BJ (cell line): ENCODE data around the gene ZNF554. TPM values are rescaled to one million over a fixed set of nuclear protein-coding genes. Genes with fewer than 3 reads are reported as not detected.

Source experiments
- CTCF ChIA-PET: fragments of 350-600 bp; formaldehyde crosslinking; extraction: SDS; loops from one replicate; lab custom pipeline; 2021; ENCODE audit warnings: antibody characterized with exemption, inconsistent platforms; lab: Yijun Ruan, JAX
- POLR2A ChIA-PET: fragments of 300-600 bp; sonication (Branson Sonifier 250); formaldehyde crosslinking; extraction: SDS; loops from one replicate; lab custom pipeline; 2021; ENCODE audit warnings: antibody characterized with exemption; lab: Charles Lee
- DNase-seq: peaks from one replicate; pipeline ENCODE4 v3.0.0-alpha.2; 2011; ENCODE audit warnings: low read depth
- H3K27me3 ChIP-seq: 2 replicates; pipeline ENCODE4 v1.6.0; 2011; ENCODE audit warnings: low read length; ENCODE audit not compliant: control insufficient read depth, insufficient read depth
- H3K36me3 ChIP-seq: 2 replicates; pipeline ENCODE4 v1.5.1; 2011; ENCODE audit warnings: low read length; ENCODE audit not compliant: control insufficient read depth, insufficient read depth
- H3K4me3 ChIP-seq: 2 replicates; pipeline ENCODE4 v1.5.1; 2011; ENCODE audit warnings: low read depth, mild to moderate bottlenecking, control low read depth, low read length
- polyA plus RNA-seq: library from polyadenylated mRNA; depleted of rRNA; stranded (reverse); fragments of >200 nt; gene quantifications from 2 replicates; pipeline ENCODE4 v1.2.3, GENCODE V29; 2011
- TF ChIP-seq, protein P1 (sequence below): IDR thresholded peaks from 2 replicates; pipeline ENCODE4 v1.5.1; 2011; ENCODE audit warnings: low read depth, mild to moderate bottlenecking, control low read depth, inconsistent platforms, low read length, moderate library complexity; ENCODE audit not compliant: insufficient read depth

Gene ZNF554
- polyA plus RNA-seq, 1 experiment, result 2.1 TPM

DNA sequence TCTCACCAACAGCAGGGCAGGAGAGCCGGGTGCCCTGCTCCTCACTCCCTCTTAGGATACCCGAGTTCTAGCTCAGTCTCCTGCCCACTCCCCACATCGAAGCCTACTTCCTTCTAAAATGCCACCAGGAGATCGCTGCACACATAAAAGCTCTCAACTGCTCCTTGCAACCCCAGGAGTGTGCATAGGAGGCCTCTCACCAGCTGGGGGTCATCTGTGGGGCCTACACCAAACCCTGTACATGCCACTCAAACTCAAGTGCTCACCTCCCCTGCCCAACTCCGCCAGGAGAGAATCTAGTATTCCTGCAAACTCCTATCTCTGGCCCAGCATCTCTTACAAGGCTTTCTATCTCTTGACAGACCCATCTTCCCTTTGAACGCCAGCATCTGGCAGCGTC, 39.4 kb upstream of the ZNF554 start:
- DNase-seq, result no peak
- POLR2A ChIA-PET, result no interaction called here
- H3K4me3 ChIP-seq, result no peak overlapping the region
- no peaks in the 10 kb centered on the region for H3K27me3 ChIP-seq
- TF ChIP-seq, protein P1, sequence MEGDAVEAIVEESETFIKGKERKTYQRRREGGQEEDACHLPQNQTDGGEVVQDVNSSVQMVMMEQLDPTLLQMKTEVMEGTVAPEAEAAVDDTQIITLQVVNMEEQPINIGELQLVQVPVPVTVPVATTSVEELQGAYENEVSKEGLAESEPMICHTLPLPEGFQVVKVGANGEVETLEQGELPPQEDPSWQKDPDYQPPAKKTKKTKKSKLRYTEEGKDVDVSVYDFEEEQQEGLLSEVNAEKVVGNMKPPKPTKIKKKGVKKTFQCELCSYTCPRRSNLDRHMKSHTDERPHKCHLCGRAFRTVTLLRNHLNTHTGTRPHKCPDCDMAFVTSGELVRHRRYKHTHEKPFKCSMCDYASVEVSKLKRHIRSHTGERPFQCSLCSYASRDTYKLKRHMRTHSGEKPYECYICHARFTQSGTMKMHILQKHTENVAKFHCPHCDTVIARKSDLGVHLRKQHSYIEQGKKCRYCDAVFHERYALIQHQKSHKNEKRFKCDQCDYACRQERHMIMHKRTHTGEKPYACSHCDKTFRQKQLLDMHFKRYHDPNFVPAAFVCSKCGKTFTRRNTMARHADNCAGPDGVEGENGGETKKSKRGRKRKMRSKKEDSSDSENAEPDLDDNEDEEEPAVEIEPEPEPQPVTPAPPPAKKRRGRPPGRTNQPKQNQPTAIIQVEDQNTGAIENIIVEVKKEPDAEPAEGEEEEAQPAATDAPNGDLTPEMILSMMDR, result no peak
- CTCF ChIA-PET, result interaction anchor here (2.1 kb wide), 1 partner anchor 132 kb away, joined by 10 read pairs; no protein-coding TSS in a partner anchor
- H3K36me3 ChIP-seq, result 0 out of 2 replicates have a peak, but pooled peaks cover 1% of the 10 kb centered on the region

DNA sequence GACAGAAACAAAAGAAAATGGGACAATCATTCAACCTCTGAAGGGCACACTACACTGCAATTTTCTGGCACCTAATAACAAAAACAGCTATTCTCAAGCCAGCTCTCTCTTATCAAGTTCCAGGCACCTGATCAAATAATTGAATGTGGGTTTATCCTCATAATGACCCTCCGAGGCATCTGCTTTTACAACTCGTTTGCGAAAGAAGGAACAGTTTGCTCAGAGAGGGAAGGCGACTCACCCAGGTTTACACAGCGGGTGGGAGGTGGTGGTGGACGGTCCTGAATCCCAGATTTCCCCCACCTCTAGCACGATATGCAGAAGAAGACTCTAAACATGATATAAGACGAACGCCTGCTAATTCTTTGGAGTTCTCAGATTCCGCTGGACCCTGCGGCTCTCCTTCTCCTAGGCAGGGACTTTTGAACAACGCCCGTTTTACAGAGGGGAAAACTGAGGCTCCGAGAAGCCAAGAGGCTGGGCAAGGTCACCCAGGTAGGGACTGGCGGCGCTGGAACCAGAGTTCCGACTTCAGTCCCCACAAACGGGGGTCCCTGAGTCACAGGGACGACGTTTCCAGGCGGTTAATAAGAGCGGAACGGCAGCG, 37.2 kb upstream of the ZNF554 start:
- TF ChIP-seq, protein P1, result no peak
- ChIA-PET POLR2A (no interaction called here), CTCF (interaction anchor here (1.1 to 1.2 kb wide), 2 partner anchors 33 to 39 kb away, joined by 3 read pairs; no protein-coding TSS in a partner anchor)
- Histone ChIP-seq H3K4me3 (peak overlapping the region; percentile 94), H3K36me3 (0 out of 2 replicates have a peak, but pooled peaks cover 1% of the 10 kb centered on the region), H3K27me3 (no peaks in the 10 kb centered on the region)
- DNase-seq, result no peak

DNA sequence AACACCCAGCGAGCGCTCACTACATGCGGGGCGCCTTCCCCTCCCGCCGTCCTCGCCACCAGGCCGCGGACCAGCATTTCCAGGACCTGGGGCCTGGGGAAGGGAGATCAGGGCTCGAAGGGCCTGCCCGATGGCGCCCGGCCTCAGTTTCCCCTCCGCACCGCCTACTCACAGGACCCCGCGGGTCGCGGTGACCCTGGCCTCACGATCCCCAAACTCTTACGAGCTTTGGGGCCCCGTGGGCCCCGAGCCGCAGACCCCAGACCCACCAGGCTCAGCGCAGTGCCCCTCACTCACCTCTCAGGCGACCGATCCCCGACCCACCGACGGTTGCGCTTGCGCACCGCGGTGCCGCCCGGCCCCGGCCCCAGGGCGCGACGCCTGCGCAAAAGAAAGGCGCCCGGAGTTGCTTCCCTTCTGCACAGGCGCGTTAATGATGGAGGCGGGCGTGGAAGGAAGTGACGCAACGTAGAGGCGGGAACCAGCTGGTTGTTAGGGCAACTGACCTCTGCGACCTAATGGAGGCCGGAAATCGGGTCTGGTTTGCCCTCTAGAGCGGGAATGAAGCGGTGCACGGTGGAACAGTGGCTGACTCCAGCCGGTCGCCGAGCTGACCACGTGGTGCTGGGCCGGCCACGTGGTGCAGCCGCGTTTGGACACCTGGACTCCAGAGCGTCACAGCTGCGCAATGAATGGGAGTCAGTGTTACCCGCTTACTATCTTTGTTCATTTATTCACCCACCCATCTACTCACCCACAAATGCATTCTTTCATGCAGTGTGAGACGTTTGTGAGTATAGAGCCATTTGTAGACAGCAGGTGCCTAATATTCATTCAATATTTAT, 36.5 kb upstream of the ZNF554 start, which contains the start of gene SGTA:
Gene SGTA (minus strand): TSS at position 338 of the 845 bp plus-strand sequence. CDS start 14,205 bp downstream, outside the sequence.
- peak within 1 kb of the TSS; percentile 94 for H3K4me3 ChIP-seq
- TF ChIP-seq, protein P1, result peak; percentile 65
- H3K27me3 ChIP-seq, result no peaks in the 10 kb centered on the region
- 0 out of 2 replicates have a peak, but pooled peaks cover 1% of the 10 kb centered on the region for H3K36me3 ChIP-seq
- CTCF ChIA-PET, result interaction anchor here (1.1 to 1.2 kb wide), 2 partner anchors 33 to 40 kb away, joined by 3 read pairs; no protein-coding TSS in a partner anchor
- POLR2A ChIA-PET, result interaction anchor here (0.9 kb wide), 1 partner anchor 320 kb away, joined by 4 read pairs; no protein-coding TSS in a partner anchor
- peak; percentile 93 for DNase-seq

DNA sequence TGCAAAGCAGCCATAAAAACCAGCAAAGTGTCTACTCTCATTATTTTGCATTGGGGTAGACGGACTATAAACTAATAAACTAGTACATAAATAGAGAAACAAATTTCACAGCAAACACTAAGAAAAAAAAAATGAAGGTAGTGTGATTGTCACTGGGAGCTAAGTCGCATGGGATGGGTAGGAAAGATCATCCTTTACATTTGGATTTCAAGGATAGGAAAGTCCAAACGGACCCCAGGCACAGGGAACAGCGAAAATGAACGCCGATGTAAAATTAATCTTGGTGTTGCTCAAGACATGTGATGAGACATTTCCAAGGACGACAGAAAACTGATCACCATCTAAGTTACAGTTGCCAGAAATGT, 35.9 kb upstream of the ZNF554 start:
- ChIA-PET POLR2A (interaction anchor here (0.9 kb wide), 1 partner anchor 320 kb away, joined by 4 read pairs; no protein-coding TSS in a partner anchor), CTCF (interaction anchor here (1.1 to 1.2 kb wide), 2 partner anchors 34 to 40 kb away, joined by 3 read pairs; no protein-coding TSS in a partner anchor)
- DNase-seq, result no peak
- TF ChIP-seq, protein P1, result no peak
- Histone ChIP-seq H3K27me3 (no peaks in the 10 kb centered on the region), H3K36me3 (0 out of 2 replicates have a peak, but pooled peaks cover 1% of the 10 kb centered on the region), H3K4me3 (peak overlapping the region; percentile 13; the same call in 1 of the 2 replicates)
